ENCODE measurements around the gene HOTAIR. TPM values are rescaled to one million over a fixed set of nuclear protein-coding genes. Genes with fewer than 3 reads are reported as not detected.

HOTAIR gene
- total RNA-seq, 1 experiment from 2014 or later: 7.9 TPM

DNA sequence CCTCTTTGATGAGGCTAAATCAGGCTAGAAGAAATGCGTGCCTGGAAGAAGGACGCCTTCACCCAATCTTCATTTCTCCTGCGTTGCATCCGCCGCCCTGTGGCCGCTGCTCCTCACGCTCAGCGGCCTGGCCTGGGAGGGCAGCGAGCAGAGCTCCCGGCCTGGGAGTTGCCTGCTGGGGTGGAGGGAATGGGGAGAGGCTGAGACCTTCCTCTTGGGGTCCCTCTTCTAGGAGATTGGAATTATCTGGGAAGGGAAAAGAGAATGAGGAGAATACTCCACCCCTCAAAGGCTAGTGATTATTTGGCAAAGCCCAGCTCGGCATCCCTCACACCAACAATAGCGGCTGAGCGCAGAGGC lies 22.4 kb downstream of the HOTAIR start:
- Histone ChIP-seq H3K9me3 (ENCODE audit: insufficient read depth, low read depth) (no peaks in the 10 kb centered on the region), H3K27me3 (ENCODE audit: insufficient read depth, low read depth) (no peaks in the 10 kb centered on the region), H3K79me2 (ENCODE audit: low read depth) (no peaks in the 10 kb centered on the region), H3K36me3 (ENCODE audit: low read depth) (no peaks in the 10 kb centered on the region), H3K4me3 (no peak overlapping the region), H2AFZ (no peak overlapping the region), H3K4me2 (no peak overlapping the region), H3K4me1 (replicated peaks; ENCODE audit: insufficient read depth) (peaks cover 23% of the 10 kb centered on the region), H3K9me2 (ENCODE audit: insufficient read depth) (no peaks in the 10 kb centered on the region), H3K27ac (no peak overlapping the region), H4K20me1 (ENCODE audit: insufficient read depth) (no peaks in the 10 kb centered on the region), H3F3A (ENCODE audit: insufficient read depth, low read depth) (peaks cover 14% of the 10 kb centered on the region; the same call in 1 of the 2 replicates)
- no peak for DNase-seq
- POLR2A ChIA-PET (ENCODE audit: unreplicated experiment): no interaction called here
- TF ChIP-seq EZH2 (IDR thresholded peaks at IDR 0.05; ENCODE audit: low read depth) (no peak), CTCF (conservative IDR thresholded peaks at IDR 0.05) (no peak)
- no TSS peak for BruUV-seq (replicated peaks)
- intact Hi-C loops (cut with micrococcal nuclease; ENCODE audit: unreplicated experiment): loop anchor here (2.0 to 5.0 kb wide), 3 partner anchors 85 to 206 kb away; no protein-coding TSS in a partner anchor
- CTCF ChIA-PET: no interaction called here

DNA sequence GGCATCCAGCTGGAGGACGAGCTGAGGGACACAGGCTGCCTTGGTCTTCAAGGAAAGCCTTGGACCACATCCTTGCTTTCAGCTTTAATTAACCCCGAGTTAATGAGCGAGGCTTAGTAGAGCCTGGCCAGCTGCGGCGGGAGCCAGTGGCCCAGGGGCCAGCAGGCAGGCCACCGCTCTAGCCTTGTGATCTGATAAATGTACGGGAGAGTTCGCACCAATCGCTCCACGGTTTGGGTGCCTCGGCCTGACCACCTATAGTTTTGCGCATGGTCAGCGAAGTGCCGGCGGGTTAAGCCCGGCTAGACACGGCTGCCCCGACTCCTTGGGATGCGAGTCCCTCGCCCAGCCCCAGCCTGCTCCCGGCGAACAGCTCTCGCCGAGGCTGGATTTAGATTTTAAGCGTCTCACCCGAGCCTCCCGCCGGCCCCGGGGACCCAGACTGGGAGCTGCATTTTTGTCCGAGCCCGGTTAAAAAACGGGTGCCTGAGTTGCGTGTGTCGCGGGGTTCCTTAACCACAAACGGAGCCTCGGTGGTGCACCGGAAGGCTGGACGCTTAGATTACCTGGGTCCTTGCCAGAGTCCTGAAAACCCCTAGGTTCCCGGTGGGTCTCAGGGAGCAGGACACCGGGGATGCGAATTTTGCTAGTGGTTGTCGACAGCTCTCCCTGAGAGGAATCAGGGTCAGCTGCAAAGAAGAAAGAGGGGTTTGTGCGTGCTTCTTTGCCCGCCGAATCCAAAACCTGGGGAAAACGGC lies 23.0 kb downstream of the HOTAIR start:
- POLR2A ChIA-PET (ENCODE audit: unreplicated experiment): no interaction called here

More for the DNA sequence above, 23.0 kb downstream of the HOTAIR start:
- no peaks in the 10 kb centered on the region for H3K9me3 ChIP-seq (ENCODE audit: insufficient read depth, low read depth)
- no TSS peak for BruUV-seq (replicated peaks)
- H3K4me2 ChIP-seq: no peak overlapping the region
- TF ChIP-seq CTCF (conservative IDR thresholded peaks at IDR 0.05): no peak
- H3K27me3 ChIP-seq (ENCODE audit: insufficient read depth, low read depth): no peaks in the 10 kb centered on the region
- no peak overlapping the region for H3K4me3 ChIP-seq
- no peaks in the 10 kb centered on the region for H4K20me1 ChIP-seq (ENCODE audit: insufficient read depth)
- no peak overlapping the region for H3K27ac ChIP-seq
- H3K4me1 ChIP-seq (replicated peaks; ENCODE audit: insufficient read depth): peaks cover 23% of the 10 kb centered on the region
- CTCF ChIA-PET: no interaction called here
- no peak for DNase-seq
- H3K79me2 ChIP-seq (ENCODE audit: low read depth): no peaks in the 10 kb centered on the region
- H3K9me2 ChIP-seq (ENCODE audit: insufficient read depth): no peaks in the 10 kb centered on the region
- no peaks in the 10 kb centered on the region for H3K36me3 ChIP-seq (ENCODE audit: low read depth)
- H3F3A ChIP-seq (ENCODE audit: insufficient read depth, low read depth): peaks cover 17% of the 10 kb centered on the region; the same call in 1 of the 2 replicates
- intact Hi-C loops (cut with micrococcal nuclease; ENCODE audit: unreplicated experiment): loop anchor here (2.0 to 5.0 kb wide), 3 partner anchors 84 to 205 kb away; no protein-coding TSS in a partner anchor
- H2AFZ ChIP-seq: no peak overlapping the region

All from PC-9 (cell line).